ENCODE measurements around the gene TADA2A.

- TF ChIP-seq POLR2AphosphoS5 (IDR thresholded peaks at IDR 0.05) (no peak), POLR2A (IDR thresholded peaks at IDR 0.05) (no peak), CTCF (IDR thresholded peaks at IDR 0.05) (no peak), EP300 (IDR thresholded peaks at IDR 0.05) (no peak)
These were observed 117.1 kb downstream of the TADA2A start for GRCh38 chr17:37523715-37524219.

Data from suprapubic skin (tissue), 4 donors.